LNCAP (cell line): ENCODE measurements around the gene CHCHD3.

ENCODE experiments used
- CTCF ChIP-seq: fragments of 450-650 bp; IDR thresholded peaks from 2 replicates; pipeline ENCODE4 v1.5.1; 2017; ENCODE audit warnings: mild to moderate bottlenecking

Gene CHCHD3

GRCh38 chr7:133060004-133060403 lies 21.9 kb downstream of the CHCHD3 start:
- TF ChIP-seq CTCF, result no peak

- no peak for TF ChIP-seq CTCF
Measured at GRCh38 chr7:133059263-133059662, 22.6 kb downstream of the CHCHD3 start.

- no peak for TF ChIP-seq CTCF
Measured at GRCh38 chr7:133056370-133057238, 25.3 kb downstream of the CHCHD3 start.

- no peak for TF ChIP-seq CTCF
Measured at GRCh38 chr7:133054162-133054840, 27.6 kb downstream of the CHCHD3 start.

- no peak for TF ChIP-seq CTCF
Measured at GRCh38 chr7:133053321-133053891, 28.5 kb downstream of the CHCHD3 start.

GRCh38 chr7:133052826-133053225 lies 29.1 kb downstream of the CHCHD3 start:
- TF ChIP-seq CTCF, result no peak

- no peak for TF ChIP-seq CTCF
Measured at GRCh38 chr7:133052401-133052756, 29.5 kb downstream of the CHCHD3 start.
